ENCODE measurements around the gene HHIPL1.

DNA sequence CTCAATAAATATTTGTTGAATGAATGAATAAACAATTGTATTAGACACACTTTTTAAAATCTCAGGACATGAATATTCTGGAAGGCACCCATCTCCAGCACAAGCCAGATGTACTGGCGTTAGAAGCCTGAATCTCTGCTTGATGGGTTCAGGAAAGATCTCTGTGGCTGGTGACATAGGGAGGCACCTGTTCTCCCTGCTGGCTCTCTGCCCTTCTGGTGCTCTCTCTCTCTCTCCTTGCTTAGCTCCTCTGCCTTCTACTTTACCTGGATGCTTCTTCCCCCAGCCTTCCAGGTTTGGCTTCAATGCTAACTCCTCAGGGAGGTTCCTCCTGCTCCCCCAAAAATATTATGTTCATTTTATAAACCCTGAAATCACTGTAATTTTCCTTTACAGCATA lies 40.7 kb downstream of the HHIPL1 start:
- TF ChIP-seq, protein P1, sequence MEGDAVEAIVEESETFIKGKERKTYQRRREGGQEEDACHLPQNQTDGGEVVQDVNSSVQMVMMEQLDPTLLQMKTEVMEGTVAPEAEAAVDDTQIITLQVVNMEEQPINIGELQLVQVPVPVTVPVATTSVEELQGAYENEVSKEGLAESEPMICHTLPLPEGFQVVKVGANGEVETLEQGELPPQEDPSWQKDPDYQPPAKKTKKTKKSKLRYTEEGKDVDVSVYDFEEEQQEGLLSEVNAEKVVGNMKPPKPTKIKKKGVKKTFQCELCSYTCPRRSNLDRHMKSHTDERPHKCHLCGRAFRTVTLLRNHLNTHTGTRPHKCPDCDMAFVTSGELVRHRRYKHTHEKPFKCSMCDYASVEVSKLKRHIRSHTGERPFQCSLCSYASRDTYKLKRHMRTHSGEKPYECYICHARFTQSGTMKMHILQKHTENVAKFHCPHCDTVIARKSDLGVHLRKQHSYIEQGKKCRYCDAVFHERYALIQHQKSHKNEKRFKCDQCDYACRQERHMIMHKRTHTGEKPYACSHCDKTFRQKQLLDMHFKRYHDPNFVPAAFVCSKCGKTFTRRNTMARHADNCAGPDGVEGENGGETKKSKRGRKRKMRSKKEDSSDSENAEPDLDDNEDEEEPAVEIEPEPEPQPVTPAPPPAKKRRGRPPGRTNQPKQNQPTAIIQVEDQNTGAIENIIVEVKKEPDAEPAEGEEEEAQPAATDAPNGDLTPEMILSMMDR (IDR thresholded peaks at IDR 0.05) = no peak
- no peak for TF ChIP-seq POLR2A (IDR thresholded peaks at IDR 0.05)
